ENCODE data around the gene YJU2.
"Not testable (repeated sequence)": the region's sequence is repeated elsewhere in the genome, so short reads cannot be mapped to it uniquely, and the experiment has no call there.

The YJU2 gene

GRCh38 chr19:4213116-4213515 is 33.8 kb upstream of the YJU2 start:
- no peak overlapping the region for H3K9ac ChIP-seq (ENCODE audit: low read length)
- H3K36me3 ChIP-seq (ENCODE audit: control insufficient read depth, low read depth, low read length): no peaks in the 10 kb centered on the region
- no peaks in the 10 kb centered on the region for H3K4me1 ChIP-seq (ENCODE audit: control insufficient read depth, low read depth, low read length)
- H3K9me3 ChIP-seq (ENCODE audit: control insufficient read depth, low read depth, low read length): no peaks in the 10 kb centered on the region
- H3K27me3 ChIP-seq (ENCODE audit: control insufficient read depth, insufficient read depth, low read length): no peaks in the 10 kb centered on the region
- H3K27ac ChIP-seq (ENCODE audit: low read length): no peak overlapping the region
- H3K4me3 ChIP-seq (ENCODE audit: low read length): no peak overlapping the region

- no peak overlapping the region for H3K4me3 ChIP-seq (ENCODE audit: low read length)
- H3K27ac ChIP-seq (ENCODE audit: low read length): no peak overlapping the region
- no peak overlapping the region for H3K9ac ChIP-seq (ENCODE audit: low read length)
- H3K9me3 ChIP-seq (ENCODE audit: control insufficient read depth, low read depth, low read length): no peaks in the 10 kb centered on the region
- no peaks in the 10 kb centered on the region for H3K27me3 ChIP-seq (ENCODE audit: control insufficient read depth, insufficient read depth, low read length)
- no peaks in the 10 kb centered on the region for H3K36me3 ChIP-seq (ENCODE audit: control insufficient read depth, low read depth, low read length)
- H3K4me1 ChIP-seq (ENCODE audit: control insufficient read depth, low read depth, low read length): no peaks in the 10 kb centered on the region
These were observed 31.1 kb upstream of the YJU2 start for GRCh38 chr19:4215807-4216206.

- no peaks in the 10 kb centered on the region for H3K9me3 ChIP-seq (ENCODE audit: control insufficient read depth, low read depth, low read length)
- no peaks in the 10 kb centered on the region for H3K36me3 ChIP-seq (ENCODE audit: control insufficient read depth, low read depth, low read length)
- no peaks in the 10 kb centered on the region for H3K27me3 ChIP-seq (ENCODE audit: control insufficient read depth, insufficient read depth, low read length)
- no peak overlapping the region for H3K4me3 ChIP-seq (ENCODE audit: low read length)
- H3K9ac ChIP-seq (ENCODE audit: low read length): no peak overlapping the region
- H3K27ac ChIP-seq (ENCODE audit: low read length): no peak overlapping the region
- H3K4me1 ChIP-seq (ENCODE audit: control insufficient read depth, low read depth, low read length): no peaks in the 10 kb centered on the region
These were observed 30.0 kb upstream of the YJU2 start for GRCh38 chr19:4216846-4217245.

GRCh38 chr19:4217429-4218264 is 29.2 kb upstream of the YJU2 start:
- no peak overlapping the region for H3K9ac ChIP-seq (ENCODE audit: low read length)
- H3K27ac ChIP-seq (ENCODE audit: low read length): no peak overlapping the region
- H3K4me1 ChIP-seq (ENCODE audit: control insufficient read depth, low read depth, low read length): no peaks in the 10 kb centered on the region
- no peaks in the 10 kb centered on the region for H3K36me3 ChIP-seq (ENCODE audit: control insufficient read depth, low read depth, low read length)
- H3K4me3 ChIP-seq (ENCODE audit: low read length): no peak overlapping the region
- H3K27me3 ChIP-seq (ENCODE audit: control insufficient read depth, insufficient read depth, low read length): no peaks in the 10 kb centered on the region
- no peaks in the 10 kb centered on the region for H3K9me3 ChIP-seq (ENCODE audit: control insufficient read depth, low read depth, low read length)

DNA sequence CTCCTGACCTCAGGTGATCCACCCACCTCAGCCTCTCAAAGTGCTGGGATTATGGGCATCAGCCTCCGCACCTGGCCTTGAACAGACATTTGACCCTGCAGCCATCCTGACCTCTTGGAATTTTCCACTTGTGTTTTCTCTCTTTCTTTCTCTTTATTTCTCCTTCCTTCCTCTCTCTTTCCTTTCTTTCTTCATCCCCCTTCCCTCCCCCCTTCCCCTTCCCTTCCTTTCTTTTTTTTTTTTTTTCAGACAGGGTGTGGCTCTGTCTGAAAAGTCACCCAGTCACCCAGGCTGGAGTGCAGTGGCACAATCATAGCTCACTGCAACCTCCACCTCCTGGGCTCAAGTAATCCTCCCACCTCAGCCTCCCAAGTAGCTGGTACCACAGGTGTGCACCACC is 28.4 kb upstream of the YJU2 start:
- H3K27ac ChIP-seq (ENCODE audit: low read length); H3K27me3 ChIP-seq (ENCODE audit: control insufficient read depth, insufficient read depth, low read length); H3K4me1 ChIP-seq (ENCODE audit: control insufficient read depth, low read depth, low read length); H3K9me3 ChIP-seq (ENCODE audit: control insufficient read depth, low read depth, low read length); H3K4me3 ChIP-seq (ENCODE audit: low read length); H3K36me3 ChIP-seq (ENCODE audit: control insufficient read depth, low read depth, low read length); H3K9ac ChIP-seq (ENCODE audit: low read length): not testable (repeated sequence)

- Histone ChIP-seq H3K27ac (ENCODE audit: low read length) (no peak overlapping the region), H3K36me3 (ENCODE audit: control insufficient read depth, low read depth, low read length) (no peaks in the 10 kb centered on the region), H3K4me3 (ENCODE audit: low read length) (no peak overlapping the region), H3K9me3 (ENCODE audit: control insufficient read depth, low read depth, low read length) (no peaks in the 10 kb centered on the region), H3K9ac (ENCODE audit: low read length) (no peak overlapping the region), H3K27me3 (ENCODE audit: control insufficient read depth, insufficient read depth, low read length) (no peaks in the 10 kb centered on the region), H3K4me1 (ENCODE audit: control insufficient read depth, low read depth, low read length) (no peaks in the 10 kb centered on the region)
These were observed 26.7 kb upstream of the YJU2 start for GRCh38 chr19:4220188-4220587.

- H3K4me3 ChIP-seq (ENCODE audit: low read length): no peak overlapping the region
- H3K36me3 ChIP-seq (ENCODE audit: control insufficient read depth, low read depth, low read length): no peaks in the 10 kb centered on the region
- peaks cover 4% of the 10 kb centered on the region for H3K4me1 ChIP-seq (ENCODE audit: control insufficient read depth, low read depth, low read length)
- H3K27ac ChIP-seq (ENCODE audit: low read length): no peak overlapping the region
- H3K27me3 ChIP-seq (ENCODE audit: control insufficient read depth, insufficient read depth, low read length): peaks cover 11% of the 10 kb centered on the region
- no peaks in the 10 kb centered on the region for H3K9me3 ChIP-seq (ENCODE audit: control insufficient read depth, low read depth, low read length)
- no peak overlapping the region for H3K9ac ChIP-seq (ENCODE audit: low read length)
These were observed 22.4 kb upstream of the YJU2 start for GRCh38 chr19:4224470-4224869.

GRCh38 chr19:4225885-4226284 is 21.0 kb upstream of the YJU2 start:
- H3K36me3 ChIP-seq (ENCODE audit: control insufficient read depth, low read depth, low read length): no peaks in the 10 kb centered on the region
- no peak overlapping the region for H3K9ac ChIP-seq (ENCODE audit: low read length)
- H3K9me3 ChIP-seq (ENCODE audit: control insufficient read depth, low read depth, low read length): no peaks in the 10 kb centered on the region
- peaks cover 4% of the 10 kb centered on the region for H3K4me1 ChIP-seq (ENCODE audit: control insufficient read depth, low read depth, low read length)
- H3K27me3 ChIP-seq (ENCODE audit: control insufficient read depth, insufficient read depth, low read length): peaks cover 11% of the 10 kb centered on the region
- no peak overlapping the region for H3K27ac ChIP-seq (ENCODE audit: low read length)
- H3K4me3 ChIP-seq (ENCODE audit: low read length): no peak overlapping the region

GRCh38 chr19:4227771-4228170 is 19.1 kb upstream of the YJU2 start:
- H3K36me3 ChIP-seq (ENCODE audit: control insufficient read depth, low read depth, low read length): no peaks in the 10 kb centered on the region
- no peak overlapping the region for H3K27ac ChIP-seq (ENCODE audit: low read length)
- H3K4me1 ChIP-seq (ENCODE audit: control insufficient read depth, low read depth, low read length): peaks cover 4% of the 10 kb centered on the region
- H3K4me3 ChIP-seq (ENCODE audit: low read length): no peak overlapping the region
- H3K9me3 ChIP-seq (ENCODE audit: control insufficient read depth, low read depth, low read length): no peaks in the 10 kb centered on the region
- peaks cover 11% of the 10 kb centered on the region for H3K27me3 ChIP-seq (ENCODE audit: control insufficient read depth, insufficient read depth, low read length)
- no peak overlapping the region for H3K9ac ChIP-seq (ENCODE audit: low read length)

DNA sequence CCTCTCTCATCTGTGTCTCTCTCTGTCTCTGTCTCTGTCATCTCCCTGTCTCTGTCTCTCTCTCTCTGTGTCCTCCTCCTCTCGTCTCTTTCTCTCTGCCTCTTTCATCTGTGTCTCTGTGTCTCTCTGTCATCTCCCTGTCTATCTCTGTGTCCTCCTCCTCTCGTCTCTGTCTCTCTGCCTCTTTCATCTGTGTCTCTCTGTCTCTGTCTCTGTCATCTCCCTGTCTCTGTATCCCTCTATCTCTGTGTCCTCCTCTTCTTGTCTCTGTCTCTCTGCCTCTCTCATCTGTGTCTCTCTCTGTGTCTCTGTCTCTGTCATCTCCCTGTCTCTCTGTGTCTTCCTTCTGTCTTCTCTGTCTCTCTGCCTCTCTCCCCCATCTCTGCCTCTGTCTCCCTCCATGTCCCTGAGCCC is 18.1 kb upstream of the YJU2 start:
- Histone ChIP-seq H3K27me3 (ENCODE audit: control insufficient read depth, insufficient read depth, low read length) (peaks cover 11% of the 10 kb centered on the region), H3K9ac (ENCODE audit: low read length) (no peak overlapping the region), H3K4me1 (ENCODE audit: control insufficient read depth, low read depth, low read length) (peaks cover 4% of the 10 kb centered on the region), H3K36me3 (ENCODE audit: control insufficient read depth, low read depth, low read length) (no peaks in the 10 kb centered on the region), H3K4me3 (ENCODE audit: low read length) (peak overlapping the region; percentile 5), H3K9me3 (ENCODE audit: control insufficient read depth, low read depth, low read length) (no peaks in the 10 kb centered on the region), H3K27ac (ENCODE audit: low read length) (no peak overlapping the region)

DNA sequence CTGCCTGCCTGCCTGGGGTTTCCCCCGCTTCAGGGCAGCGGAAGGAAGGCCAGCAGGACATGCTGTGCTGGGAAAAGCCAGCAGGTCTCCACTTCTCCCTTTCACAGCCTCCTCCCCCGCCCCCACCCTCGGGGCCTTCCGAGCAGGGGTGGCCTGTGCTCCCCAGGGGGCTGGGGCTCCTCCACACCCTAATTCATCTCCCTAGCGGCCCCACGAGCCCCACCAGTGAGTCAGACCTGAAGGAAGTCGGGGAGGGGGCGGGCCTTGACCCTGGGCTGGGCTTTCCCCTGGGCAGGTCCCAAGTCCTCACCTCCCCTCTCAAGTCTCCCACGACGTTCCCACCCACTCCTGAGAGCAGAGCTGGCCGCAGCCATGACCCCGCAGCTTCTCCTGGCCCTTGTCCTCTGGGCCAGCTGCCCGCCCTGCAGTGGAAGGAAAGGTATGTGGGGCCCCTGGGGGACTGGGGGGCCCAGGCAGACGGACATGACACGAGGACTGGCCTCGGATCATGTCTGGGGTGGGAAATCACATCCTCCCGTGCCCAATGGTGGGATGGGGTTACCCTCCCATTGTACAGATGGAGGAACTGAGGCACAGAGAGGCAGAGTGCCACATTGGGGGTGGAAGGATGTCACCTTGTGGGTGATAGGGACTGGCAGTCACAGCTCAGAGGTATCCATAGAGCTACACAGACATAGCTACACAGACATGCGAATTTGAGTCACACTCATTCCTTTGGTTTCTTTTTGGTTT is 17.5 kb upstream of the YJU2 start, which contains the start of gene EBI3:
Gene EBI3, plus strand, starts transcription at position 345 of the 753 bp plus-strand sequence. Its CDS starts 28 bp downstream, at position 373.
- peaks cover 4% of the 10 kb centered on the region for H3K4me1 ChIP-seq (ENCODE audit: control insufficient read depth, low read depth, low read length)
- H3K9ac ChIP-seq (ENCODE audit: low read length): no peak within 1 kb of the TSS
- no peaks in the 10 kb centered on the region for H3K9me3 ChIP-seq (ENCODE audit: control insufficient read depth, low read depth, low read length)
- no peak within 1 kb of the TSS for H3K27ac ChIP-seq (ENCODE audit: low read length)
- H3K36me3 ChIP-seq (ENCODE audit: control insufficient read depth, low read depth, low read length): no peaks in the 10 kb centered on the region
- H3K4me3 ChIP-seq (ENCODE audit: low read length): peak within 1 kb of the TSS; percentile 5
- H3K27me3 ChIP-seq (ENCODE audit: control insufficient read depth, insufficient read depth, low read length): peaks cover 11% of the 10 kb centered on the region

All from iPS-18a (cell line).